HEK293 (cell line): ENCODE data around the gene ANKZF1.

Source experiments
- CTCF ChIA-PET: fragments of 350-600 bp; formaldehyde crosslinking; extraction: SDS; loops from one replicate; lab custom pipeline; 2021; ENCODE audit warnings: antibody characterized with exemption; lab: Yijun Ruan, JAX
- POLR2A ChIA-PET: fragments of 300-600 bp; formaldehyde crosslinking; extraction: SDS; loops from one replicate; lab custom pipeline; 2020; ENCODE audit warnings: antibody characterized with exemption, inconsistent platforms; lab: Yijun Ruan, JAX
- H3K27ac ChIP-seq: fragments of 200-500 bp; sonication (Bioruptor generic); 2 replicates; pipeline ENCODE4 v1.5.1; 2014; ENCODE audit warnings: low read depth, low read length, control low read depth, inconsistent platforms; ENCODE audit errors: extremely low read depth
- H3K36me3 ChIP-seq, 2 experiments: fragments of 200-500 bp in 1 of 2; sonication (Bioruptor generic) in 1 of 2; 1 replicate in 1 of 2; 2 replicates in 1 of 2; pipeline ENCODE4 v1.5.1; 2014 to 2017; ENCODE audit warnings: inconsistent platforms in 2 of 2, low read length in 2 of 2; ENCODE audit not compliant: control insufficient read depth in 2 of 2, insufficient read depth in 1 of 2
- H3K4me1 ChIP-seq: fragments of 200-500 bp; sonication (Bioruptor generic); 2 replicates; pipeline ENCODE4 v1.5.1; 2014; ENCODE audit warnings: mild to moderate bottlenecking, low read length, inconsistent platforms; ENCODE audit not compliant: control insufficient read depth, insufficient read depth
- H3K4me3 ChIP-seq: 2 replicates; pipeline ENCODE4 v1.5.1; 2011; ENCODE audit warnings: low read depth, mild to moderate bottlenecking, control low read depth, low read length, moderate library complexity
- H3K9me3 ChIP-seq: fragments of 200-500 bp; sonication (Bioruptor generic); 2 replicates; pipeline ENCODE4 v1.5.1; 2014; ENCODE audit warnings: low read depth, low read length, inconsistent platforms; ENCODE audit not compliant: control insufficient read depth, insufficient read depth
- GLIS2 ChIP-seq: fragments of 450-650 bp; formaldehyde crosslinking; IDR thresholded peaks from 2 replicates; pipeline ENCODE4 v1.5.1; 2016; ENCODE audit warnings: missing biosample characterization, missing genetic modification characterization
- KLF17 ChIP-seq: fragments of 450-650 bp; formaldehyde crosslinking; IDR thresholded peaks from 2 replicates; pipeline ENCODE4 v1.5.1; 2016; ENCODE audit warnings: missing biosample characterization, missing genetic modification characterization
- PRDM2 ChIP-seq: fragments of 450-650 bp; formaldehyde crosslinking; IDR thresholded peaks from 2 replicates; pipeline ENCODE4 v1.5.1; 2016; ENCODE audit warnings: missing biosample characterization, missing genetic modification characterization, borderline replicate concordance
- ZBTB44 ChIP-seq: fragments of 450-650 bp; IDR thresholded peaks from 2 replicates; pipeline ENCODE4 v1.5.1; 2018; ENCODE audit warnings: missing biosample characterization, mild to moderate bottlenecking, missing genetic modification characterization
- ZBTB49 ChIP-seq: fragments of 450-650 bp; formaldehyde crosslinking; IDR thresholded peaks from 2 replicates; pipeline ENCODE4 v1.5.1; 2016; ENCODE audit warnings: missing biosample characterization, missing genetic modification characterization, low read depth
- ZBTB7A ChIP-seq: fragments of 450-650 bp; formaldehyde crosslinking; IDR thresholded peaks from 2 replicates; pipeline ENCODE4 v1.5.1; 2016; ENCODE audit warnings: low read depth, missing biosample characterization, missing genetic modification characterization
- ZEB2 ChIP-seq: fragments of 450-650 bp; formaldehyde crosslinking; IDR thresholded peaks from 2 replicates; pipeline ENCODE4 v1.5.1; 2016; ENCODE audit warnings: missing biosample characterization, missing genetic modification characterization
- ZNF133 ChIP-seq: fragments of 450-650 bp; formaldehyde crosslinking; IDR thresholded peaks from 2 replicates; pipeline ENCODE4 v1.5.1; 2016; ENCODE audit warnings: missing biosample characterization, missing genetic modification characterization
- ZNF146 ChIP-seq: fragments of 450-650 bp; formaldehyde crosslinking; IDR thresholded peaks from 2 replicates; pipeline ENCODE4 v1.5.1; 2016; ENCODE audit warnings: missing biosample characterization, missing genetic modification characterization
- ZNF155 ChIP-seq: fragments of 450-650 bp; formaldehyde crosslinking; IDR thresholded peaks from 2 replicates; pipeline ENCODE4 v1.5.1; 2016; ENCODE audit warnings: missing biosample characterization, missing genetic modification characterization
- ZNF26 ChIP-seq: fragments of 450-650 bp; formaldehyde crosslinking; IDR thresholded peaks from 2 replicates; pipeline ENCODE4 v1.5.1; 2016; ENCODE audit warnings: missing biosample characterization, missing genetic modification characterization
- ZNF362 ChIP-seq: fragments of 450-650 bp; formaldehyde crosslinking; IDR thresholded peaks from 2 replicates; pipeline ENCODE4 v1.5.1; 2016; ENCODE audit warnings: missing biosample characterization, missing genetic modification characterization
- ZNF514 ChIP-seq: fragments of 450-650 bp; formaldehyde crosslinking; IDR thresholded peaks from 2 replicates; pipeline ENCODE4 v1.5.1; 2016; ENCODE audit warnings: missing biosample characterization, missing genetic modification characterization
- ZNF521 ChIP-seq: fragments of 450-650 bp; formaldehyde crosslinking; IDR thresholded peaks from 2 replicates; pipeline ENCODE4 v1.5.1; 2017; ENCODE audit warnings: missing biosample characterization, mild to moderate bottlenecking, missing genetic modification characterization
- ZNF664 ChIP-seq: fragments of 450-650 bp; formaldehyde crosslinking; IDR thresholded peaks from 2 replicates; pipeline ENCODE4 v1.5.1; 2016; ENCODE audit warnings: missing biosample characterization, missing genetic modification characterization
- ZNF776 ChIP-seq: fragments of 450-650 bp; formaldehyde crosslinking; IDR thresholded peaks from 2 replicates; pipeline ENCODE4 v1.5.0; 2017; ENCODE audit warnings: missing biosample characterization, missing genetic modification characterization, borderline replicate concordance
- ZNF843 ChIP-seq: fragments of 450-650 bp; formaldehyde crosslinking; IDR thresholded peaks from 2 replicates; pipeline ENCODE4 v1.5.1; 2016; ENCODE audit warnings: missing biosample characterization, missing genetic modification characterization

The ANKZF1 gene

GRCh38 chr2:219215871-219216534, 13.6 kb upstream of the ANKZF1 start:
- H3K36me3 ChIP-seq: peaks cover 15 to 72% of the 10 kb centered on the region in 2 experiments; a peak in 2 of 3 replicates
- POLR2A ChIA-PET: interaction anchor here (1.2 to 6.2 kb wide), 3 partner anchors 10 to 29 kb away, joined by 3 to 42 read pairs (median 5); partner anchors contain the start of genes ANKZF1, ATG9A, GLB1L and STK16

More at GRCh38 chr2:219215871-219216534, 13.6 kb upstream of the ANKZF1 start:
- Histone ChIP-seq H3K9me3 (no peaks in the 10 kb centered on the region), H3K4me3 (no peak overlapping the region), H3K27ac (no peak overlapping the region), H3K4me1 (no peaks in the 10 kb centered on the region)
- no peak for TF ChIP-seq ZNF146 (tag by site-specific recombination)
- TF ChIP-seq ZNF843 (tag by site-specific recombination): no peak
- TF ChIP-seq KLF17 (tag by site-specific recombination): no peak
- TF ChIP-seq ZNF26 (tag by site-specific recombination): no peak
- TF ChIP-seq ZNF664 (tag by site-specific recombination): no peak
- no peak for TF ChIP-seq ZEB2 (tag by site-specific recombination)
- TF ChIP-seq ZNF133 (tag by site-specific recombination): no peak
- TF ChIP-seq ZBTB7A (tag by site-specific recombination): no peak
- TF ChIP-seq GLIS2 (tag by site-specific recombination): no peak
- TF ChIP-seq ZNF155 (tag by site-specific recombination): no peak
- no peak for TF ChIP-seq ZNF521 (tag by site-specific recombination)
- TF ChIP-seq PRDM2 (tag by site-specific recombination): no peak
- TF ChIP-seq ZNF362 (tag by site-specific recombination): no peak
- TF ChIP-seq ZNF514 (tag by site-specific recombination): no peak
- no peak for TF ChIP-seq ZBTB44 (tag by site-specific recombination)
- TF ChIP-seq ZNF776 (tag by site-specific recombination): no peak
- no peak for TF ChIP-seq ZBTB49 (tag by site-specific recombination)
- CTCF ChIA-PET: interaction anchor here (0.6 to 2.5 kb wide), 5 partner anchors 11 to 308 kb away, joined by 3 to 13 read pairs (median 5); no protein-coding TSS in a partner anchor
